Measurements from ENCODE around the gene LRRC10B. TPM values are rescaled to one million over a fixed set of nuclear protein-coding genes. Genes with fewer than 3 reads are reported as not detected.

The LRRC10B gene
- total RNA-seq, 1 experiment from 2014 or later = 0.39 TPM

GRCh38 chr11:61526956-61527731 is 18.6 kb downstream of the LRRC10B start:
- H3K23ac ChIP-seq (ENCODE audit: insufficient read length, low read depth, low read length) = no peak overlapping the region
- H3K56ac ChIP-seq (ENCODE audit: insufficient read length, low read depth, low read length) = no peak overlapping the region
- no peak overlapping the region for H3K18ac ChIP-seq (ENCODE audit: insufficient read length, low read depth, low read length)
- H3K9ac ChIP-seq (ENCODE audit: extremely low read depth, insufficient read length, low read length) = no peak overlapping the region
- no peak overlapping the region for H4K5ac ChIP-seq (ENCODE audit: insufficient read length, low read depth, low read length)
- H3K4ac ChIP-seq (ENCODE audit: low read depth, low read length) = no peak overlapping the region
- H3K4me2 ChIP-seq (ENCODE audit: insufficient read depth, insufficient read length, low read length) = no peak overlapping the region
- no peak overlapping the region for H2BK20ac ChIP-seq (ENCODE audit: low read depth, low read length, poor library complexity, severe bottlenecking)
- H2BK5ac ChIP-seq (ENCODE audit: insufficient read length, low read length) = no peak overlapping the region
- Mint-ChIP-seq H3K9me3 (no peaks in the 10 kb centered on the region), H3K36me3 (ENCODE audit: insufficient read depth in 1 of 3, low read depth in 3 of 3) (peaks cover 0 to 11% (median 0%) of the 10 kb centered on the region in 3 experiments; a peak in 2 of 7 replicates), H3K4me1 (peaks cover 7 to 19% of the 10 kb centered on the region in 2 experiments), H3K27ac (no peak overlapping the region), H3K4me3 (no peak overlapping the region), H3K27me3 (ENCODE audit: low read depth) (peaks cover 6% of the 10 kb centered on the region)
- H4K20me1 ChIP-seq (ENCODE audit: control insufficient read depth, insufficient read depth, insufficient read length) = no peaks in the 10 kb centered on the region
- no peaks in the 10 kb centered on the region; the same call in 1 of the 2 replicates for H3K4me1 ChIP-seq (ENCODE audit: insufficient read depth, low read length)
- H3K9me3 ChIP-seq (ENCODE audit: control insufficient read depth, low read depth, low read length) = no peaks in the 10 kb centered on the region
- H2AFZ ChIP-seq (ENCODE audit: low read length) = no peak overlapping the region
- DNase-seq = no peak
- no peaks in the 10 kb centered on the region for H3K79me2 ChIP-seq (ENCODE audit: insufficient read depth, low read length)
- H3K23me2 ChIP-seq (ENCODE audit: insufficient read length, low read depth, low read length, poor library complexity, severe bottlenecking) = no peaks in the 10 kb centered on the region
- H3K79me1 ChIP-seq (ENCODE audit: insufficient read depth, low read depth, low read length, poor library complexity, severe bottlenecking) = no peaks in the 10 kb centered on the region
- no peak overlapping the region for H3K14ac ChIP-seq (ENCODE audit: insufficient read depth, low read length)
- TF ChIP-seq, protein P1, sequence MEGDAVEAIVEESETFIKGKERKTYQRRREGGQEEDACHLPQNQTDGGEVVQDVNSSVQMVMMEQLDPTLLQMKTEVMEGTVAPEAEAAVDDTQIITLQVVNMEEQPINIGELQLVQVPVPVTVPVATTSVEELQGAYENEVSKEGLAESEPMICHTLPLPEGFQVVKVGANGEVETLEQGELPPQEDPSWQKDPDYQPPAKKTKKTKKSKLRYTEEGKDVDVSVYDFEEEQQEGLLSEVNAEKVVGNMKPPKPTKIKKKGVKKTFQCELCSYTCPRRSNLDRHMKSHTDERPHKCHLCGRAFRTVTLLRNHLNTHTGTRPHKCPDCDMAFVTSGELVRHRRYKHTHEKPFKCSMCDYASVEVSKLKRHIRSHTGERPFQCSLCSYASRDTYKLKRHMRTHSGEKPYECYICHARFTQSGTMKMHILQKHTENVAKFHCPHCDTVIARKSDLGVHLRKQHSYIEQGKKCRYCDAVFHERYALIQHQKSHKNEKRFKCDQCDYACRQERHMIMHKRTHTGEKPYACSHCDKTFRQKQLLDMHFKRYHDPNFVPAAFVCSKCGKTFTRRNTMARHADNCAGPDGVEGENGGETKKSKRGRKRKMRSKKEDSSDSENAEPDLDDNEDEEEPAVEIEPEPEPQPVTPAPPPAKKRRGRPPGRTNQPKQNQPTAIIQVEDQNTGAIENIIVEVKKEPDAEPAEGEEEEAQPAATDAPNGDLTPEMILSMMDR (conservative IDR thresholded peaks at IDR 0.05) = no peak
- no peaks in the 10 kb centered on the region for H3K27me3 ChIP-seq (ENCODE audit: insufficient read depth, low read length)
- H2AK5ac ChIP-seq (ENCODE audit: insufficient read length, low read length) = no peak overlapping the region
- H3T11ph ChIP-seq (ENCODE audit: low read length) = no peak overlapping the region
- H2BK15ac ChIP-seq (ENCODE audit: low read depth, low read length) = no peak overlapping the region
- H2BK12ac ChIP-seq (ENCODE audit: insufficient read length, low read depth, low read length) = no peak overlapping the region
- H2BK120ac ChIP-seq (ENCODE audit: low read depth, low read length, poor library complexity, severe bottlenecking) = no peak overlapping the region
- H4K91ac ChIP-seq (ENCODE audit: insufficient read length, low read depth, low read length) = no peak overlapping the region
- H4K8ac ChIP-seq (replicated peaks; ENCODE audit: insufficient read length, low read depth, low read length) = no peak overlapping the region
- H3K27ac ChIP-seq (ENCODE audit: insufficient read length, low read depth, low read length) = no peak overlapping the region
- WGBS (ENCODE audit: extremely low coverage, insufficient read length, low lambda C conversion rate) = no CpG with 5 or more reads among the region's 20 CpGs
